ENCODE measurements around the gene MELTF. TPM values are rescaled to one million over a fixed set of nuclear protein-coding genes. Genes with fewer than 3 reads are reported as not detected.
A peak's percentile ranks its signal among the peaks of the same experiment; 100 is the strongest.

The MELTF gene
- total and polyA plus RNA-seq, 9 of the 15 experiments (the other 6 are each of a cell fraction or from before 2014, with no cell fraction given), result 0.35 to 10.5 (median 4.5) TPM

- Histone ChIP-seq H3K79me2 (ENCODE audit: control insufficient read depth, insufficient read depth, low read length) (no peaks in the 10 kb centered on the region), H3K27ac (ENCODE audit: extremely low read depth, low read depth, low read length) (no peak overlapping the region), H3K9me3 (replicated peaks; ENCODE audit: control insufficient read depth, insufficient read depth, low read depth, low read length) (no peaks in the 10 kb centered on the region), H3K4me3 (no peak overlapping the region), H3K27me3 (ENCODE audit: control insufficient read depth in 2 of 2, insufficient read depth in 2 of 2, low read length in 2 of 2) (no peaks in the 10 kb centered on the region; a peak in 1 of 5 replicates), H3K9me1 (ENCODE audit: control insufficient read depth, insufficient read depth, low read length) (no peaks in the 10 kb centered on the region), H3K9ac (ENCODE audit: insufficient read depth in 1 of 2, low read depth in 2 of 2, low read length in 2 of 2) (peak overlapping the region in 1 of 2 experiments; percentile 65; a peak in 2 of 4 replicates), H2AFZ (ENCODE audit: low read depth, low read length) (no peak overlapping the region), H4K20me1 (replicated peaks; ENCODE audit: control insufficient read depth, insufficient read depth, low read length) (peaks cover 5% of the 10 kb centered on the region; the same call in 1 of the 2 replicates), H3K4me2 (ENCODE audit: insufficient read depth, low read length) (no peak overlapping the region), H3K36me3 (ENCODE audit: control insufficient read depth, insufficient read depth, low read length) (no peaks in the 10 kb centered on the region), H3K4me1 (replicated peaks in 1 of 2; ENCODE audit: control insufficient read depth in 2 of 2, insufficient read depth in 2 of 2, low read length in 2 of 2) (peaks cover 2 to 48% of the 10 kb centered on the region in 2 experiments; a peak in 3 of 5 replicates)
- intact Hi-C loops (cut with micrococcal nuclease), result no loop called here
- no TSS peak for BruUV-seq (replicated peaks)
- CTCF ChIA-PET (ENCODE audit: low intra/inter-chr PET ratio), result no interaction called here
- ATAC-seq (no peak), DNase-seq (ENCODE audit: extremely low read depth in 1 of 4, low spot score in 3 of 4) (no peak), FAIRE-seq (no peak)
- POLR2A ChIA-PET, result no interaction called here
- TF ChIP-seq FOXO4 (CRISPR knock-in tag; IDR thresholded peaks at IDR 0.05) (no peak), PHB (CRISPR knock-in tag; IDR thresholded peaks at IDR 0.05) (no peak), ZBTB26 (CRISPR knock-in tag; IDR thresholded peaks at IDR 0.05) (no peak), MTF1 (CRISPR knock-in tag; IDR thresholded peaks at IDR 0.05; ENCODE audit: borderline replicate concordance) (no peak), MXI1 (IDR thresholded peaks at IDR 0.05; ENCODE audit: low read depth, low read length) (no peak), CCAR2 (IDR thresholded peaks at IDR 0.05; ENCODE audit: low read depth, low read length) (no peak), ZNF134 (CRISPR knock-in tag; conservative IDR thresholded peaks at IDR 0.05) (no peak), CTBP1 (IDR thresholded peaks at IDR 0.05; ENCODE audit: borderline replicate concordance) (no peak), ZNF175 (CRISPR knock-in tag; IDR thresholded peaks at IDR 0.05; ENCODE audit: low read depth) (no peak), ZC3H4 (CRISPR knock-in tag; IDR thresholded peaks at IDR 0.05; ENCODE audit: borderline replicate concordance) (no peak), CBX5 (IDR thresholded peaks at IDR 0.05; ENCODE audit: borderline replicate concordance, low read depth) (no peak), FOXK2 (conservative IDR thresholded peaks at IDR 0.05 in 1 of 2, IDR thresholded peaks at IDR 0.05 in 1 of 2; ENCODE audit: low read depth in 2 of 2) (no peak), MED1 (CRISPR knock-in tag; IDR thresholded peaks at IDR 0.05; ENCODE audit: borderline replicate concordance) (no peak), ZNF212 (CRISPR knock-in tag; IDR thresholded peaks at IDR 0.05) (no peak)
- TF ChIP-seq, protein P1, sequence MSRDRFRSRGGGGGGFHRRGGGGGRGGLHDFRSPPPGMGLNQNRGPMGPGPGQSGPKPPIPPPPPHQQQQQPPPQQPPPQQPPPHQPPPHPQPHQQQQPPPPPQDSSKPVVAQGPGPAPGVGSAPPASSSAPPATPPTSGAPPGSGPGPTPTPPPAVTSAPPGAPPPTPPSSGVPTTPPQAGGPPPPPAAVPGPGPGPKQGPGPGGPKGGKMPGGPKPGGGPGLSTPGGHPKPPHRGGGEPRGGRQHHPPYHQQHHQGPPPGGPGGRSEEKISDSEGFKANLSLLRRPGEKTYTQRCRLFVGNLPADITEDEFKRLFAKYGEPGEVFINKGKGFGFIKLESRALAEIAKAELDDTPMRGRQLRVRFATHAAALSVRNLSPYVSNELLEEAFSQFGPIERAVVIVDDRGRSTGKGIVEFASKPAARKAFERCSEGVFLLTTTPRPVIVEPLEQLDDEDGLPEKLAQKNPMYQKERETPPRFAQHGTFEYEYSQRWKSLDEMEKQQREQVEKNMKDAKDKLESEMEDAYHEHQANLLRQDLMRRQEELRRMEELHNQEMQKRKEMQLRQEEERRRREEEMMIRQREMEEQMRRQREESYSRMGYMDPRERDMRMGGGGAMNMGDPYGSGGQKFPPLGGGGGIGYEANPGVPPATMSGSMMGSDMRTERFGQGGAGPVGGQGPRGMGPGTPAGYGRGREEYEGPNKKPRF (IDR thresholded peaks at IDR 0.05; ENCODE audit: low read depth, low read length), result no peak
- TF ChIP-seq, protein P2, sequence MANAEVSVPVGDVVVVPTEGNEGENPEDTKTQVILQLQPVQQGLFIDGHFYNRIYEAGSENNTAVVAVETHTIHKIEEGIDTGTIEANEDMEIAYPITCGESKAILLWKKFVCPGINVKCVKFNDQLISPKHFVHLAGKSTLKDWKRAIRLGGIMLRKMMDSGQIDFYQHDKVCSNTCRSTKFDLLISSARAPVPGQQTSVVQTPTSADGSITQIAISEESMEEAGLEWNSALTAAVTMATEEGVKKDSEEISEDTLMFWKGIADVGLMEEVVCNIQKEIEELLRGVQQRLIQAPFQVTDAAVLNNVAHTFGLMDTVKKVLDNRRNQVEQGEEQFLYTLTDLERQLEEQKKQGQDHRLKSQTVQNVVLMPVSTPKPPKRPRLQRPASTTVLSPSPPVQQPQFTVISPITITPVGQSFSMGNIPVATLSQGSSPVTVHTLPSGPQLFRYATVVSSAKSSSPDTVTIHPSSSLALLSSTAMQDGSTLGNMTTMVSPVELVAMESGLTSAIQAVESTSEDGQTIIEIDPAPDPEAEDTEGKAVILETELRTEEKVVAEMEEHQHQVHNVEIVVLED (CRISPR knock-in tag; IDR thresholded peaks at IDR 0.05), result no peak
- WGBS (ENCODE audit: insufficient coverage, low coverage, missing lambda C conversion rate), result 64% methylated on average over 24 of the region's 25 CpGs
- in situ Hi-C loops (cut with MboI), result no loop called here
These were observed 17.7 kb downstream of the MELTF start for GRCh38 chr3:197011780-197012539.

All from K562 (cell line).